ENCODE measurements around the gene THAP6. TPM values are rescaled to one million over a fixed set of nuclear protein-coding genes. Genes with fewer than 3 reads are reported as not detected.

Gene THAP6
- total RNA-seq, 3 donors from 2014 or later (not counting 1 experiment from before 2014, with no cell fraction given): 20.2 to 24.1 (median 21.8) TPM

DNA sequence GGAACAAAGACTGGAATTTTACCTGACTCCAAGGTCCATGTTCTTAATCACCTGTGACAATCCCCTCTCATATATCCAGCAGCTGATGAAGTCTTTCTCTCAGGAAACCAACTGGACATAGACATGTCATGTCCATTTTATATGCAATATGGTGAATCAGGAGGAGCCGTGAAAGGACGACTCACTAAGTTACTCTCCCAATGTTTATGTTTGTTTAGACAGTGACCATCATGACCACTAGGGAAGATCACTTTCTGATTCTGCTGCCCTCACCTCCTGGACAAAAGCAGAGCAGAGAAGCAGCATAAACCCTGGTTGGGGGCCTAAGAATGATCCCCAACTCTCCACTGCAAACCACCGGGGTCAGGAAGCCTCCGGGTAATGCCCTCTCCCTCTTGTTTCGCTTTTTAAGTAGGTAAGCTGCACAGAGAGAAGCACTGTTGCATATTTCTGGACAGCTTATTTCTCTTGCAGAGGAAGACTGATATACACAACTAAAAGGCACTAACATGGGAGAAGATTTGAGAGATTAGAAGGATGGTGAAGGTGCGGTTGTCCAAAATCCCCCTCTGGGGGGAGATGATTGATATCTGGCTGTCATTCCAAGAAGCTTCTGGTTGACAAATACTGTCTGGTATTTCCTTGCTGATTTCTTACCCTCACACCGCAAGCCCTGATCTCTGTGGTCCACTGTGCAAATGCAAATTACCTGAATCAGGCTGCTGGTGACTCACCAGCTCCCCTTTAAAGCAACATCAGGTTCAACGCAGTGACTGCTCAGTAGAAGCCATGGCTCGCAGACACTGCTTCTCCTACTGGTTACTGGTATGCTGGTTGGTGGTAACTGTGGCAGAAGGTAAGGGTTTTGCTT, 41.3 kb downstream of the THAP6 start, which contains the start of gene ODAPH:
Gene ODAPH, plus strand, starts transcription at position 773 of the 871 bp plus-strand sequence. Its CDS starts 17 bp downstream, at position 790.
- Histone ChIP-seq H3K27me3 (ENCODE audit: control insufficient read depth, insufficient read depth, low read length) (no peaks in the 10 kb centered on the region), H3K27ac (ENCODE audit: low read length) (no peak within 1 kb of the TSS), H3K4me3 (ENCODE audit: low read length) (no peak within 1 kb of the TSS), H3K4me1 (ENCODE audit: control insufficient read depth, insufficient read depth, low read length) (no peaks in the 10 kb centered on the region), H3K36me3 (ENCODE audit: control insufficient read depth, insufficient read depth, low read length) (no peaks in the 10 kb centered on the region), H3K9me3 (ENCODE audit: control insufficient read depth, insufficient read depth, low read length) (no peaks in the 10 kb centered on the region)
- 76% methylated on average over 9 of the region's 9 CpGs for WGBS (ENCODE audit: insufficient coverage)
- Mint-ChIP-seq H3K36me3 (no peaks in the 10 kb centered on the region), H3K27me3 (ENCODE audit: low read depth in 2 of 2) (peaks cover 10 to 11% of the 10 kb centered on the region in 2 donors), H3K27ac (no peak within 1 kb of the TSS), H3K4me1 (no peaks in the 10 kb centered on the region), H3K4me3 (no peak within 1 kb of the TSS), H3K9me3 (no peaks in the 10 kb centered on the region)
- peak in 1 of 2 donors; percentile 20 for DNase-seq
- peak in 1 of 3 donors; percentile 58 for ATAC-seq
- TF ChIP-seq, protein P1, sequence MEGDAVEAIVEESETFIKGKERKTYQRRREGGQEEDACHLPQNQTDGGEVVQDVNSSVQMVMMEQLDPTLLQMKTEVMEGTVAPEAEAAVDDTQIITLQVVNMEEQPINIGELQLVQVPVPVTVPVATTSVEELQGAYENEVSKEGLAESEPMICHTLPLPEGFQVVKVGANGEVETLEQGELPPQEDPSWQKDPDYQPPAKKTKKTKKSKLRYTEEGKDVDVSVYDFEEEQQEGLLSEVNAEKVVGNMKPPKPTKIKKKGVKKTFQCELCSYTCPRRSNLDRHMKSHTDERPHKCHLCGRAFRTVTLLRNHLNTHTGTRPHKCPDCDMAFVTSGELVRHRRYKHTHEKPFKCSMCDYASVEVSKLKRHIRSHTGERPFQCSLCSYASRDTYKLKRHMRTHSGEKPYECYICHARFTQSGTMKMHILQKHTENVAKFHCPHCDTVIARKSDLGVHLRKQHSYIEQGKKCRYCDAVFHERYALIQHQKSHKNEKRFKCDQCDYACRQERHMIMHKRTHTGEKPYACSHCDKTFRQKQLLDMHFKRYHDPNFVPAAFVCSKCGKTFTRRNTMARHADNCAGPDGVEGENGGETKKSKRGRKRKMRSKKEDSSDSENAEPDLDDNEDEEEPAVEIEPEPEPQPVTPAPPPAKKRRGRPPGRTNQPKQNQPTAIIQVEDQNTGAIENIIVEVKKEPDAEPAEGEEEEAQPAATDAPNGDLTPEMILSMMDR (IDR thresholded peaks at IDR 0.05): no peak
- intact Hi-C loops (cut with micrococcal nuclease): no loop called here

DNA sequence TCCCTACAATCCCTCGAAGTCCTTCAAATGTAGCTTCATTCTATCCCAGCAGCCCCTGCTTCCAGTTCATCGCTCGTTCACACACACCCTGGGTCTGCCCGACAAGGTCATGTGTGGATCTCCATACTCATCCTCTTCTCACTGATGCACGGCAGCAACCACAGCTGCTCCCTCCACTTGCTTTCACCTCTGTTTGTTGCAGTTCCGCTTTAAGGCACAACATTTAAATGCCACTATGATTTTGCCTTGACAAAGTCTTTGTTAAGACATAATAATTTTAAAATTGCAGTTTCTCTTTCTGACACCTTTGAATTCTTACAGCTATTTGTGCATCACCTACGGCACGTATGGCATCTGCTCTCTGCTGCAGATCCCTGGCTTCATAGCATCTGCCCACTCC, 43.4 kb downstream of the THAP6 start:
- 91% methylated on average over 8 of the region's 8 CpGs for WGBS (ENCODE audit: insufficient coverage)

DNA sequence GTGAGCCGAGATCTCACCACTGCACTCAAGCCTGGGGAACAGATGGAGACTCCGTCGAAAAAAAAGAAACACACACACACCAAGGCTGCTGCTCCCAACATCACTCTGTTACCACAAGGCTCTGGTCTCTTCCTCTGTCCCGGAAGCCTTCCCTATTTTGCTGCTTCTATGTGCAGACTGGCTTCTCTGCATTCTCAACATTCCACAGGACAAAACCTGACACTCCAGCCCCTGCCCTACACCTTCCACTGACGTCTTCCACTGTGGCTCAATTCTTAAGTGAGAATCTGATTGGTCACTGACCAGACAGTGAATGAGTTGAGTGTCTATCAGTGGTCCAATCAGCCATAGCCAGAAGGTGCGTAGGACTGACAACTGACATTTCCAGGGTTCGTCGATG, 47.5 kb downstream of the THAP6 start:
- no peaks in the 10 kb centered on the region for H3K9me3 ChIP-seq (ENCODE audit: control insufficient read depth, insufficient read depth, low read length)
- H3K27me3 Mint-ChIP-seq (ENCODE audit: low read depth in 2 of 2): peaks cover 10 to 16% of the 10 kb centered on the region in 2 donors
- H3K4me1 Mint-ChIP-seq: peaks cover 11 to 12% of the 10 kb centered on the region in 2 donors
- no peaks in the 10 kb centered on the region for H3K27me3 ChIP-seq (ENCODE audit: control insufficient read depth, insufficient read depth, low read length)
- TF ChIP-seq, protein P1 (IDR thresholded peaks at IDR 0.05): no peak
- H3K4me1 ChIP-seq (ENCODE audit: control insufficient read depth, insufficient read depth, low read length): peaks cover 2% of the 10 kb centered on the region
- WGBS (ENCODE audit: insufficient coverage): 91% methylated on average over 8 of the region's 8 CpGs
- intact Hi-C loops (cut with micrococcal nuclease): no loop called here
- H3K36me3 ChIP-seq (ENCODE audit: control insufficient read depth, insufficient read depth, low read length): no peaks in the 10 kb centered on the region
- no peak for ATAC-seq
- no peak overlapping the region for H3K4me3 ChIP-seq (ENCODE audit: low read length)
- H3K27ac Mint-ChIP-seq: no peak overlapping the region
- no peaks in the 10 kb centered on the region for H3K36me3 Mint-ChIP-seq
- DNase-seq: no peak
- no peaks in the 10 kb centered on the region for H3K9me3 Mint-ChIP-seq
- no peak overlapping the region for H3K27ac ChIP-seq (ENCODE audit: low read length)
- no peak overlapping the region for H3K4me3 Mint-ChIP-seq

More for the DNA sequence above, 43.4 kb downstream of the THAP6 start:
- H3K27me3 Mint-ChIP-seq (ENCODE audit: low read depth in 2 of 2): peaks cover 10 to 15% of the 10 kb centered on the region in 2 donors
- DNase-seq: no peak
- no peaks in the 10 kb centered on the region for H3K9me3 Mint-ChIP-seq
- no peaks in the 10 kb centered on the region for H3K27me3 ChIP-seq (ENCODE audit: control insufficient read depth, insufficient read depth, low read length)
- no peaks in the 10 kb centered on the region for H3K9me3 ChIP-seq (ENCODE audit: control insufficient read depth, insufficient read depth, low read length)
- H3K4me1 ChIP-seq (ENCODE audit: control insufficient read depth, insufficient read depth, low read length): no peaks in the 10 kb centered on the region
- H3K36me3 ChIP-seq (ENCODE audit: control insufficient read depth, insufficient read depth, low read length): no peaks in the 10 kb centered on the region
- H3K4me3 ChIP-seq (ENCODE audit: low read length): no peak overlapping the region
- H3K4me3 Mint-ChIP-seq: no peak overlapping the region
- intact Hi-C loops (cut with micrococcal nuclease): no loop called here
- no peaks in the 10 kb centered on the region for H3K36me3 Mint-ChIP-seq
- TF ChIP-seq, protein P1 (IDR thresholded peaks at IDR 0.05): no peak
- no peak overlapping the region for H3K27ac ChIP-seq (ENCODE audit: low read length)
- H3K27ac Mint-ChIP-seq: no peak overlapping the region
- ATAC-seq: no peak
- H3K4me1 Mint-ChIP-seq: no peaks in the 10 kb centered on the region
